GM12891 (cell line): ENCODE data around the gene SCAP.

Experiments used
- POLR2A ChIP-seq: IDR thresholded peaks from 2 replicates; pipeline ENCODE4 v1.6.1; 2011; ENCODE audit warnings: low read depth, low read length, control low read depth
- TAF1 ChIP-seq: IDR thresholded peaks from 2 replicates; pipeline ENCODE4 v1.6.1; 2011; ENCODE audit warnings: low read depth, low read length, control low read depth

- TF ChIP-seq POLR2A (no peak), TAF1 (no peak)
These were observed 6.6 kb upstream of the SCAP start for GRCh38 chr3:47482366-47482765.
